IPS DF 6.9 (cell line): ENCODE measurements around the gene TRIM66.

Experiments used
- DNase-seq: peaks from one replicate; pipeline ENCODE4 v3.0.0-alpha.2; 2013; ENCODE audit warnings: low read depth, low spot score
- H3K27ac ChIP-seq: one replicate; pipeline ENCODE4 v1.5.1; 2013; ENCODE audit warnings: low read length, control low read depth
- H3K27me3 ChIP-seq: 2 replicates; pipeline ENCODE4 v1.6.1; 2013; ENCODE audit warnings: mild to moderate bottlenecking, low read length; ENCODE audit not compliant: control insufficient read depth, insufficient read depth
- H3K36me3 ChIP-seq: 2 replicates; pipeline ENCODE4 v1.6.1; 2013; ENCODE audit warnings: low read length; ENCODE audit not compliant: control insufficient read depth, insufficient read depth
- H3K4me1 ChIP-seq: 2 replicates; pipeline ENCODE4 v1.6.1; 2013; ENCODE audit warnings: low read length; ENCODE audit not compliant: control insufficient read depth, insufficient read depth
- H3K4me3 ChIP-seq: 2 replicates; pipeline ENCODE4 v1.5.1; 2013; ENCODE audit warnings: mild to moderate bottlenecking, low read length
- H3K9me3 ChIP-seq: 2 replicates; pipeline ENCODE4 v1.6.1; 2013; ENCODE audit warnings: low read length, inconsistent platforms; ENCODE audit not compliant: control insufficient read depth, insufficient read depth
- WGBS: extraction: QIAGEN DNeasy Blood & Tissue Kit; methylation state at CpG from one replicate; pipeline ENCODE4 v1.1.7; 2013; ENCODE audit warnings: mixed read lengths, missing lambda C conversion rate; ENCODE audit not compliant: insufficient read length, insufficient coverage; 5-methylcytosine and 5-hydroxymethylcytosine counted together

Gene TRIM66

GRCh38 chr11:8593935-8594909 lies 88.2 kb downstream of the TRIM66 start, which contains the start of gene STK33:
TSS of gene STK33 (minus strand) at chr11:8594228. CDS start at chr11:8474905, 119,323 bp downstream.
- no CpG with 5 or more reads among the region's 55 CpGs for WGBS
- Histone ChIP-seq H3K27me3 (no peaks in the 10 kb centered on the region), H3K27ac (no peak within 1 kb of the TSS), H3K9me3 (no peaks in the 10 kb centered on the region), H3K4me3 (peak within 1 kb of the TSS; percentile 79; the same call in 1 of the 2 replicates), H3K4me1 (no peaks in the 10 kb centered on the region), H3K36me3 (no peaks in the 10 kb centered on the region)
- DNase-seq, result no peak

DNA sequence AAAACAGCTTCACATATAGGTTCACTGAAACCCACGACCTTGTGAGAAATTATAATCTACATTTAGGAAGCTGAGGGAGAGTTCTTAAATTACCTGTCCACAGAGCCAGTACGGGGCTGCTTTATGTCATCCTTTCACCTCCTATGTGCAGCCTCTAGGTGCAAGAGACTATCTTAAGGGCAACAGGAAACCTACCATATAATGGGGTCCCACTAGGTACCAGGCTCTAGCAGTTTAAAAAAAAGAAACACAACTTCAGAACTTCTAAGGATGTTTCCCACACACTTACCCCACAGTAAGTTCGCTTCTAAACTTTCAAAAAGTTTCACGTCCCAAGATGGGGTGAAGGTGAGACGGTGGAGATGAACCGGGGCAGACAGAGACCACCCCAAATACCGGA lies 89.0 kb downstream of the TRIM66 start:
- no CpG with 5 or more reads among the region's 7 CpGs for WGBS
- no peak for DNase-seq
- H3K4me3 ChIP-seq, result peak overlapping the region; percentile 79; the same call in 1 of the 2 replicates
- no peak overlapping the region for H3K27ac ChIP-seq
- no peaks in the 10 kb centered on the region for H3K9me3 ChIP-seq
- H3K27me3 ChIP-seq, result no peaks in the 10 kb centered on the region
- H3K36me3 ChIP-seq, result no peaks in the 10 kb centered on the region
- no peaks in the 10 kb centered on the region for H3K4me1 ChIP-seq

DNA sequence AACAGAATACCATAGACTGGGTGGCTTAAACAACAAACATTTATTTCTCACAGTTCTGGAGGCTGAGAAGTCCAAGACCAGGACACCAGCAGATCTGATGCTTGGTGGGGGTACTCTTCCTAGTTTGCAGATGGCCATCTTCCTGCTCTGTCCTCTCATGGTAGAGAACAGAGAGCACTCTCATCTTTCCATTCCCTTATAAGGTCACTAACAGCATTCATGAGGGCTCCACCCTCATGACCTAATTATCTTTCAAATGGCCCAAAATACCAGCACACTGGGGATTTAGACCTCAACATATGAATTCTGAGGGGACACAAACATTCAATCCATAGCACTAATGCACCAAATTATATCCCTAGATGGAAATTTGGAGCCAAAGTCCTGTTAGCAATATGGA lies 94.5 kb downstream of the TRIM66 start:
- Histone ChIP-seq H3K27me3 (no peaks in the 10 kb centered on the region), H3K27ac (no peak overlapping the region), H3K36me3 (no peaks in the 10 kb centered on the region), H3K9me3 (no peaks in the 10 kb centered on the region), H3K4me1 (no peaks in the 10 kb centered on the region), H3K4me3 (no peak overlapping the region)
- no peak for DNase-seq

DNA sequence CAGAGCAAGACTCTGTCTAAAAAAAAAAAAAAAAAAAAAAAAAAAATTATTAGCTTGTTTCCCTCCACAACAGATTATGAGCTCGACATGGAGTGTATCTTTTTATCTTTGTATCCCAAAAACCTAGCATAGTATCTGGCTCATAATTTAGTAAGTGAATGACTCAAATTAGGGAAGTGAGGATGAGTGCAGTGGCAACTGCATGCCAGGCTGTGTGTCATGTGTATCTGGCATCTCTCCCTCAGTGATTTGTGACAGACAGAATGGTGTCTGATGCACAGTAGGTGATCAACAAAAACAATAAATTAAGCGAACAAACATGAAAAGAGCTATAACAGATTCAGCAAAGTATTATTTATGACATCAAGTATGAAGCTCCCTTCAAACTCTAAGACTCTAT lies 95.7 kb downstream of the TRIM66 start:
- no peaks in the 10 kb centered on the region for H3K4me1 ChIP-seq
- no peaks in the 10 kb centered on the region for H3K36me3 ChIP-seq
- no peaks in the 10 kb centered on the region for H3K9me3 ChIP-seq
- no CpG with 5 or more reads among the region's 2 CpGs for WGBS
- no peaks in the 10 kb centered on the region for H3K27me3 ChIP-seq
- DNase-seq, result no peak
- no peak overlapping the region for H3K4me3 ChIP-seq
- H3K27ac ChIP-seq, result no peak overlapping the region

- Histone ChIP-seq H3K27me3 (no peaks in the 10 kb centered on the region), H3K9me3 (no peaks in the 10 kb centered on the region), H3K27ac (no peak overlapping the region), H3K4me3 (no peak overlapping the region), H3K4me1 (no peaks in the 10 kb centered on the region), H3K36me3 (no peaks in the 10 kb centered on the region)
- DNase-seq, result no peak
- WGBS, result no CpG with 5 or more reads among the region's 1 CpG
Measured at GRCh38 chr11:8586184-8586583, 96.3 kb downstream of the TRIM66 start.

GRCh38 chr11:8584511-8584910 lies 98.0 kb downstream of the TRIM66 start:
- Histone ChIP-seq H3K27ac (no peak overlapping the region), H3K27me3 (no peaks in the 10 kb centered on the region), H3K9me3 (no peaks in the 10 kb centered on the region), H3K4me3 (no peak overlapping the region), H3K4me1 (no peaks in the 10 kb centered on the region), H3K36me3 (no peaks in the 10 kb centered on the region)
- DNase-seq, result no peak
- WGBS, result no CpG with 5 or more reads among the region's 2 CpGs

- H3K27ac ChIP-seq, result no peak overlapping the region
- H3K27me3 ChIP-seq, result no peaks in the 10 kb centered on the region
- no peak overlapping the region for H3K4me3 ChIP-seq
- H3K36me3 ChIP-seq, result no peaks in the 10 kb centered on the region
- no peaks in the 10 kb centered on the region for H3K9me3 ChIP-seq
- no CpG with 5 or more reads among the region's 1 CpG for WGBS
- H3K4me1 ChIP-seq, result no peaks in the 10 kb centered on the region
- no peak for DNase-seq
Measured at GRCh38 chr11:8584082-8584481, 98.4 kb downstream of the TRIM66 start.

DNA sequence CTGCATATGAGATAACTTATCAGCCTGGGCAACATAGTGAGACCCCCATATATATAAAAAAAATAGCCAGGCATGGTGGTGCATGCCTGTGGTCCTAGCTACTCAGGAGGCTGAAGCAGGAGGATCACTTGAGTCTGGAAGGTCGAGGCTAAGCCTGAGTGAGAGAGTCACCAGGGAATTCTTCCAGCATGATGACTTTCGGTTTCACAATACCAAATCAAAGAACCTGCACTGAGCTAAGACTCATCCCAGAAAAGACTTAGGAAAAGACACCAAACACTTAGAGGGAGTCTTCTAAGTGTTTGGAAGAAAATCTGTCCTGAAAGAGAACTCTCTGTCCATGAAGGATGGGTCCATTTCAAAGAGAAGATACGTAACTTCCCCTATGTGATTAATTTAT lies 101.2 kb downstream of the TRIM66 start:
- DNase-seq, result no peak
- H3K4me1 ChIP-seq, result no peaks in the 10 kb centered on the region
- H3K36me3 ChIP-seq, result no peaks in the 10 kb centered on the region
- no peak overlapping the region for H3K4me3 ChIP-seq
- no peak overlapping the region for H3K27ac ChIP-seq
- WGBS, result no CpG with 5 or more reads among the region's 3 CpGs
- no peaks in the 10 kb centered on the region for H3K27me3 ChIP-seq
- H3K9me3 ChIP-seq, result no peaks in the 10 kb centered on the region

DNA sequence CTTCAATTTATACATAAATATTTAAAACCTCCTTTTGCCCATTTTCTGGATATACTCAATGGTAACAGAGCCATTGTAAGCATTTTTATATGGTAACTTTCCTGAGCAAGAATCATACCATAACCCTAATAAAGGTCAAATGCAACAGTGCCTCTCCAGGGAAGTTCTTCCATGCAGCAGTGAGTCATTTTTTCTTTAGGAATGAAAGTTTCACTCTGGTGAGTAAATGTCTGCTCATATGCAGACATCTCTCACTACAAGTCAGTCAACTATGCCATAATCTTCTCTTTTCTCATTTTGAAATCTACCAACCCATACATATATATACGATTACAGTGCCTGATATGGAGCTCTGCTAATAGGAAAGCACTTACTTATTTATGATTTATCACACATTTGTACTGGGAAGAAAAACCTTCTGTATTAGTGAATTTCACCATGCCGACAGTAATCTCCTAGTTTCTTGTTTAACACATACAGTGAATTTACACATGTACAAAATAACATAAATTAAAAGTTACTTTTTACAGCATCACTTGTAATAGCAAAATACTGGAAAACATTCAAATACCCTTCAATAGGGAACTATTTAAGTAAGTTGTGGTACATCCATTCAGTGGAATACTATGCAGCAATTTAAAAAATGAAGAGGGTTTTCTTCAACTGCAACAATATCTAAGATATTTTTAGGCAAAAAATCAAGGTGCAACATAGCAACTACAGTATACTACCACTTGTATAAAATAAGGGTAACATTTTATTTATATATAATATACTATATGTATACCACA lies 104.5 kb downstream of the TRIM66 start:
- WGBS, result no CpG with 5 or more reads among the region's 2 CpGs
- Histone ChIP-seq H3K27me3 (no peaks in the 10 kb centered on the region; the same call in 1 of the 2 replicates), H3K4me3 (no peak overlapping the region), H3K9me3 (no peaks in the 10 kb centered on the region), H3K27ac (no peak overlapping the region), H3K4me1 (no peaks in the 10 kb centered on the region), H3K36me3 (no peaks in the 10 kb centered on the region)
- no peak for DNase-seq

- H3K36me3 ChIP-seq, result no peaks in the 10 kb centered on the region
- no peaks in the 10 kb centered on the region for H3K9me3 ChIP-seq
- H3K4me1 ChIP-seq, result no peaks in the 10 kb centered on the region
- H3K4me3 ChIP-seq, result no peak overlapping the region
- no peaks in the 10 kb centered on the region; the same call in 1 of the 2 replicates for H3K27me3 ChIP-seq
- no CpG with 5 or more reads among the region's 1 CpG for WGBS
- DNase-seq, result no peak
- no peak overlapping the region for H3K27ac ChIP-seq
Measured at GRCh38 chr11:8574798-8575197, 107.7 kb downstream of the TRIM66 start.
